ENCODE data around the gene BHMT2.

DNA sequence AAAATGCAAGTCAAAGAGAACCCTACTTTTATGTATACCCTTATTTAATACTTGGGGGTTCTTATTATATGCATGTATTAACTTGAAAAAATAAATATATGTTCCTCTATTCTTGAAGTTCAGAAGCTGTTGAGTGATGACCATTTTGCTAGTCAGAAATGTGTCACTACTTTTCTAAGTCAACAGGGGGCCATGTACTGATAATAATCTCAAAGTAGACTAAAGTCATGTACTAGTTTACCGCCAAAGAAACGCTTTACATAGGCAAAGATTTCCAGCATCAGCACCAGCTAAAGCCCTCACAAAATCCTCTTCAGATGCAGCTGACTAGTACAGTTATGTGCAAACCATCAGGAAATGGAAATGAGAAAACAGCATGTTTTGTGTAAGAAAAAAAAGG is 36.3 kb downstream of the BHMT2 start:
- TF ChIP-seq POLR2A (IDR thresholded peaks at IDR 0.05; ENCODE audit: low read depth, low read length), result no peak
- TF ChIP-seq, protein P1, sequence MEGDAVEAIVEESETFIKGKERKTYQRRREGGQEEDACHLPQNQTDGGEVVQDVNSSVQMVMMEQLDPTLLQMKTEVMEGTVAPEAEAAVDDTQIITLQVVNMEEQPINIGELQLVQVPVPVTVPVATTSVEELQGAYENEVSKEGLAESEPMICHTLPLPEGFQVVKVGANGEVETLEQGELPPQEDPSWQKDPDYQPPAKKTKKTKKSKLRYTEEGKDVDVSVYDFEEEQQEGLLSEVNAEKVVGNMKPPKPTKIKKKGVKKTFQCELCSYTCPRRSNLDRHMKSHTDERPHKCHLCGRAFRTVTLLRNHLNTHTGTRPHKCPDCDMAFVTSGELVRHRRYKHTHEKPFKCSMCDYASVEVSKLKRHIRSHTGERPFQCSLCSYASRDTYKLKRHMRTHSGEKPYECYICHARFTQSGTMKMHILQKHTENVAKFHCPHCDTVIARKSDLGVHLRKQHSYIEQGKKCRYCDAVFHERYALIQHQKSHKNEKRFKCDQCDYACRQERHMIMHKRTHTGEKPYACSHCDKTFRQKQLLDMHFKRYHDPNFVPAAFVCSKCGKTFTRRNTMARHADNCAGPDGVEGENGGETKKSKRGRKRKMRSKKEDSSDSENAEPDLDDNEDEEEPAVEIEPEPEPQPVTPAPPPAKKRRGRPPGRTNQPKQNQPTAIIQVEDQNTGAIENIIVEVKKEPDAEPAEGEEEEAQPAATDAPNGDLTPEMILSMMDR (IDR thresholded peaks at IDR 0.05; ENCODE audit: extremely low read depth in 1 of 2, insufficient read depth in 1 of 2, low read depth in 1 of 2, low read length in 2 of 2), result no peak
- TF ChIP-seq EZH2 (IDR thresholded peaks at IDR 0.05; ENCODE audit: borderline replicate concordance, low read depth, low read length, severe bottlenecking), result no peak
- TF ChIP-seq POLR2AphosphoS5 (IDR thresholded peaks at IDR 0.05; ENCODE audit: insufficient read depth, low read depth, low read length), result no peak
